Measurements from ENCODE around the gene ACTA1.
"Not testable (repeated sequence)": the region's sequence is repeated elsewhere in the genome, so short reads cannot be mapped to it uniquely, and the experiment has no call there.

The ACTA1 gene

GRCh38 chr1:229445828-229446227 is 11.9 kb upstream of the ACTA1 start:
- FAIRE-seq: no peak
- no peak for DNase-seq (ENCODE audit: insufficient read length, low spot score)

- FAIRE-seq (peak; percentile 91), DNase-seq (ENCODE audit: insufficient read length, low spot score) (peak; percentile 57)
Measured at GRCh38 chr1:229440851-229441537, 7.1 kb upstream of the ACTA1 start.

GRCh38 chr1:229438021-229438420 is 4.1 kb upstream of the ACTA1 start:
- DNase-seq (ENCODE audit: insufficient read length, low spot score) (no peak), FAIRE-seq (no peak)

- DNase-seq (ENCODE audit: insufficient read length, low spot score): no peak
- FAIRE-seq: no peak
Measured at GRCh38 chr1:229437443-229437842, 3.5 kb upstream of the ACTA1 start.

- DNase-seq (ENCODE audit: insufficient read length, low spot score): no peak
- no peak for FAIRE-seq
Measured at GRCh38 chr1:229436201-229436600, 2.3 kb upstream of the ACTA1 start.

GRCh38 chr1:229434641-229435051 is 752 bp upstream of the ACTA1 start:
- no peak for FAIRE-seq
- DNase-seq (ENCODE audit: insufficient read length, low spot score): no peak

- DNase-seq (ENCODE audit: insufficient read length, low spot score): no peak
- no peak for FAIRE-seq
Measured at GRCh38 chr1:229433364-229434004, 410 bp downstream of the ACTA1 start.

- FAIRE-seq (no peak), DNase-seq (ENCODE audit: insufficient read length, low spot score) (no peak)
Measured at GRCh38 chr1:229432905-229433304, 989 bp downstream of the ACTA1 start.

GRCh38 chr1:229432116-229432461 is 1.8 kb downstream of the ACTA1 start:
- DNase-seq (ENCODE audit: insufficient read length, low spot score): no peak
- FAIRE-seq: no peak

GRCh38 chr1:229431284-229432115 is 2.4 kb downstream of the ACTA1 start:
- DNase-seq (ENCODE audit: insufficient read length, low spot score) (no peak), FAIRE-seq (no peak)

GRCh38 chr1:229430761-229431283 is 3.1 kb downstream of the ACTA1 start:
- no peak for FAIRE-seq

GRCh38 chr1:229428256-229428655 is 5.6 kb downstream of the ACTA1 start:
- no peak for FAIRE-seq
- DNase-seq (ENCODE audit: insufficient read length, low spot score): no peak

More at GRCh38 chr1:229430761-229431283, 3.1 kb downstream of the ACTA1 start:
- no peak for DNase-seq (ENCODE audit: insufficient read length, low spot score)

- FAIRE-seq: no peak
- DNase-seq (ENCODE audit: insufficient read length, low spot score): no peak
Measured at GRCh38 chr1:229427572-229427971, 6.3 kb downstream of the ACTA1 start.

- DNase-seq (ENCODE audit: insufficient read length, low spot score): no peak
- FAIRE-seq: no peak
Measured at GRCh38 chr1:229425564-229426159, 8.2 kb downstream of the ACTA1 start.

- DNase-seq (ENCODE audit: insufficient read length, low spot score): no peak
- FAIRE-seq: no peak
Measured at GRCh38 chr1:229420765-229421164, 13.1 kb downstream of the ACTA1 start.

GRCh38 chr1:229420224-229420623 is 13.7 kb downstream of the ACTA1 start:
- no peak for FAIRE-seq
- no peak for DNase-seq (ENCODE audit: insufficient read length, low spot score)

GRCh38 chr1:229418586-229418985 is 15.3 kb downstream of the ACTA1 start:
- DNase-seq (ENCODE audit: insufficient read length, low spot score); FAIRE-seq: not testable (repeated sequence)

GRCh38 chr1:229412810-229413209 is 21.1 kb downstream of the ACTA1 start:
- FAIRE-seq: not testable (repeated sequence)

GRCh38 chr1:229412056-229412455 is 21.8 kb downstream of the ACTA1 start:
- FAIRE-seq: no peak
- DNase-seq (ENCODE audit: insufficient read length, low spot score): no peak

More at GRCh38 chr1:229412810-229413209, 21.1 kb downstream of the ACTA1 start:
- not testable (repeated sequence) for DNase-seq (ENCODE audit: insufficient read length, low spot score)

- DNase-seq (ENCODE audit: insufficient read length, low spot score) (no peak), FAIRE-seq (no peak)
Measured at GRCh38 chr1:229411434-229412055, 22.3 kb downstream of the ACTA1 start.

All from GM19239 (cell line).